ENCODE data around the gene CAPNS1. TPM values are rescaled to one million over a fixed set of nuclear protein-coding genes. Genes with fewer than 3 reads are reported as not detected.

The CAPNS1 gene
- total RNA-seq, 2 experiments from 2014 or later: 167 to 177 TPM

DNA sequence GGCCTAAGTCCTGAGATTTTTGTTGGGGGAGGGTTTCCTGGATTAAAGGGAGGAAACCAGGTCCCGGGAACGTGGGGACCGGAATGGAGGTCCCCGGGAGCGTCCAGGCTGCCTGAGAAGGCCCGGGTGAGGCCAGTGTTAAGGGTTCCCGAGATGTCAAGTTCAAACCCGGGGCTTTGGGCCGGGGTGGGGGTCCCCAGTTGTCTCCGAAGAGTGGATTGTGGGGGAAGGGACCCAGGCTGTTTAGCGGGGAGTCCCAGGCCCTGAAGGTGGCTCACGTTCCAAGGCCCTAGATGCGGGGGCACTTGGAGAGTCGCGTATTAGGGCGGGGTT, 12.1 kb downstream of the CAPNS1 start:
- H3K27ac Mint-ChIP-seq: no peak overlapping the region
- no peak for ATAC-seq (ENCODE audit: poor library complexity)

DNA sequence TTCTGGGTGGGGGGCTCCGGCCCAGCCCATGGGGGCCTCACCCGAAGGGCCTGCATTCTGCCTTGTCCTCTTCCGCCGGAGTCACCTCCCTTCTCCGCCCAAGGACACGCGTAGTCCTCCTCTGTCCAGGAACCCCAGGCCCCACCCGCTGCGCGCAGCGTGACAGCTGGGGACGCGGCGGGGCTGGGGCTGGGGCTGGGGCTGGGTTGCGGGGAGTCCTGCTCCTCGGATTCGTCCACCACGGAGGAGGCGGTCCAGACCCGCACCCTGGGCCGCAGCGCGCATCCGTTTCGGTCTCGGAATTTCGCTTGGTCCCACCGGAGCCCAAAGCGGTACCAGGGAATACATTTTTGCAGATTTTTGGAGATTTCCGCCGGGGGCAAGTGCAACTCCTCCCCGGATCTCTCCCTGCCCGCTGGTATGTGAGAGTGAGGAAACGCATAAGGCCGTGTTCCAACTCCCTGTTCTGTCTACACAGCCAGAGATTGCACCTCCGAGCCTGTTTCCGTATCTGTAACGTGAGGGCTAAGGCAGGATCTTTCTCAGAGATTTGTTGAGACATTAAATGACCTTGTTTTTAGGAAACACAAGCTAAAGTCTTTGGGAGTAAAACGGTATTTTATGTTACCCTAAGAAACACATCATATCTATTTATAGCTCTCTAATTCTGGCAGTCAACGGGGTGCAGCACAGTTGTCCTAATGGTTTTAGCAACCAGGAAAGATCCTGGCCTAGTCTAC, 12.7 kb downstream of the CAPNS1 start, which contains the start of gene COX7A1:
Gene COX7A1, minus strand, starts transcription at position 96 of the 740 bp plus-strand sequence. Its CDS starts 40 bp downstream, at position 56.
- no peaks in the 10 kb centered on the region for H3K27me3 ChIP-seq (ENCODE audit: control insufficient read depth in 1 of 2, insufficient read depth in 2 of 2, low read length in 2 of 2)
- H3K36me3 Mint-ChIP-seq (ENCODE audit: low read depth): peaks cover 36% of the 10 kb centered on the region
- intact Hi-C loops (cut with DNase I, micrococcal nuclease): no loop called here
- no peak within 1 kb of the TSS for H3K27ac ChIP-seq (ENCODE audit: low read depth in 1 of 2, low read length in 2 of 2)
- H3K4me1 Mint-ChIP-seq (ENCODE audit: low read depth): no peaks in the 10 kb centered on the region
- peaks cover 33% of the 10 kb centered on the region for H3K36me3 ChIP-seq (ENCODE audit: insufficient read depth, low read length)
- no peak for DNase-seq
- no peak within 1 kb of the TSS for H3K4me3 Mint-ChIP-seq
- CTCF ChIA-PET: no interaction called here
- no peak within 1 kb of the TSS for H3K4me3 ChIP-seq (ENCODE audit: low read length)
- H3K9me3 ChIP-seq (ENCODE audit: control insufficient read depth in 1 of 2, insufficient read depth in 1 of 2, low read length in 2 of 2): no peaks in the 10 kb centered on the region
- no peaks in the 10 kb centered on the region for H3K9me3 Mint-ChIP-seq
- POLR2A ChIA-PET: interaction anchor here (1.5 kb wide), 1 partner anchor 25 kb away, joined by 3 read pairs; no protein-coding TSS in a partner anchor
- H3K27ac Mint-ChIP-seq: no peak within 1 kb of the TSS
- H3K4me1 ChIP-seq (ENCODE audit: insufficient read depth, low read length): no peaks in the 10 kb centered on the region
- TF ChIP-seq, protein P1, sequence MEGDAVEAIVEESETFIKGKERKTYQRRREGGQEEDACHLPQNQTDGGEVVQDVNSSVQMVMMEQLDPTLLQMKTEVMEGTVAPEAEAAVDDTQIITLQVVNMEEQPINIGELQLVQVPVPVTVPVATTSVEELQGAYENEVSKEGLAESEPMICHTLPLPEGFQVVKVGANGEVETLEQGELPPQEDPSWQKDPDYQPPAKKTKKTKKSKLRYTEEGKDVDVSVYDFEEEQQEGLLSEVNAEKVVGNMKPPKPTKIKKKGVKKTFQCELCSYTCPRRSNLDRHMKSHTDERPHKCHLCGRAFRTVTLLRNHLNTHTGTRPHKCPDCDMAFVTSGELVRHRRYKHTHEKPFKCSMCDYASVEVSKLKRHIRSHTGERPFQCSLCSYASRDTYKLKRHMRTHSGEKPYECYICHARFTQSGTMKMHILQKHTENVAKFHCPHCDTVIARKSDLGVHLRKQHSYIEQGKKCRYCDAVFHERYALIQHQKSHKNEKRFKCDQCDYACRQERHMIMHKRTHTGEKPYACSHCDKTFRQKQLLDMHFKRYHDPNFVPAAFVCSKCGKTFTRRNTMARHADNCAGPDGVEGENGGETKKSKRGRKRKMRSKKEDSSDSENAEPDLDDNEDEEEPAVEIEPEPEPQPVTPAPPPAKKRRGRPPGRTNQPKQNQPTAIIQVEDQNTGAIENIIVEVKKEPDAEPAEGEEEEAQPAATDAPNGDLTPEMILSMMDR (IDR thresholded peaks at IDR 0.05): no peak
- no peak for ATAC-seq (ENCODE audit: poor library complexity)
- H3K27me3 Mint-ChIP-seq: no peaks in the 10 kb centered on the region

More for the DNA sequence above, 12.1 kb downstream of the CAPNS1 start:
- no peaks in the 10 kb centered on the region for H3K4me1 Mint-ChIP-seq (ENCODE audit: low read depth)
- H3K36me3 ChIP-seq (ENCODE audit: insufficient read depth, low read length): peaks cover 37% of the 10 kb centered on the region
- TF ChIP-seq, protein P1 (IDR thresholded peaks at IDR 0.05): no peak
- H3K9me3 Mint-ChIP-seq: no peaks in the 10 kb centered on the region
- ChIA-PET CTCF (no interaction called here), POLR2A (interaction anchor here (1.5 kb wide), 1 partner anchor 24 kb away, joined by 3 read pairs; no protein-coding TSS in a partner anchor)
- no peaks in the 10 kb centered on the region for H3K27me3 Mint-ChIP-seq
- H3K4me1 ChIP-seq (ENCODE audit: insufficient read depth, low read length): no peaks in the 10 kb centered on the region
- peaks cover 40% of the 10 kb centered on the region for H3K36me3 Mint-ChIP-seq (ENCODE audit: low read depth)
- no peaks in the 10 kb centered on the region for H3K27me3 ChIP-seq (ENCODE audit: control insufficient read depth in 1 of 2, insufficient read depth in 2 of 2, low read length in 2 of 2)
- H3K27ac ChIP-seq (ENCODE audit: low read depth in 1 of 2, low read length in 2 of 2): no peak overlapping the region
- no peak for DNase-seq
- no peak overlapping the region for H3K4me3 Mint-ChIP-seq
- intact Hi-C loops (cut with DNase I, micrococcal nuclease): no loop called here
- no peak overlapping the region for H3K4me3 ChIP-seq (ENCODE audit: low read length)
- H3K9me3 ChIP-seq (ENCODE audit: control insufficient read depth in 1 of 2, insufficient read depth in 1 of 2, low read length in 2 of 2): no peaks in the 10 kb centered on the region

DNA sequence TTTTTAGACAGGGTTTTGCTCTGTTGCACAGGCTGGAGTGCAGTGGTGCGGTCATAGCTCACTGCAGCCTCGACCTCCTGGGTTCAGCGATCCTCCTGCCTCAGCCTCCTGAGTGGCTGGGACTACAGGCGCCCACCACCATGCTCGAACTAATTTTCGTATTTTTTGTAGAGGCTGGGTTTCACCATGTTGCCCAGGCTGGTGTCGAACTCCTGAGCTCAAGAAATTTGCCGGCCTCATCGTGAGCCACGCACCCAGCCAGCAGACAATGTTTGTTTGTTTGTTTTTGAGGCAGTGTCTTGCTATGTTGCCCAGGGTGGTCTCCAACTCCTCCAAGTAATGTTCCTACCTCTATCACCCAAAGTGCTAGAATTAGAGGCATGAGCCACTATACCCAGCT, 13.3 kb downstream of the CAPNS1 start:
- peaks cover 31% of the 10 kb centered on the region for H3K36me3 Mint-ChIP-seq (ENCODE audit: low read depth)
- DNase-seq (no peak), ATAC-seq (ENCODE audit: poor library complexity) (no peak)
- ChIA-PET POLR2A (no interaction called here), CTCF (no interaction called here)
- TF ChIP-seq, protein P1 (IDR thresholded peaks at IDR 0.05): no peak
- H3K4me1 Mint-ChIP-seq (ENCODE audit: low read depth): no peaks in the 10 kb centered on the region
- Histone ChIP-seq H3K27me3 (ENCODE audit: control insufficient read depth in 1 of 2, insufficient read depth in 2 of 2, low read length in 2 of 2) (no peaks in the 10 kb centered on the region), H3K27ac (ENCODE audit: low read depth in 1 of 2, low read length in 2 of 2) (no peak overlapping the region), H3K4me3 (ENCODE audit: low read length) (no peak overlapping the region), H3K4me1 (ENCODE audit: insufficient read depth, low read length) (no peaks in the 10 kb centered on the region), H3K36me3 (ENCODE audit: insufficient read depth, low read length) (peaks cover 27% of the 10 kb centered on the region), H3K9me3 (ENCODE audit: control insufficient read depth in 1 of 2, insufficient read depth in 1 of 2, low read length in 2 of 2) (no peaks in the 10 kb centered on the region)
- H3K9me3 Mint-ChIP-seq: no peaks in the 10 kb centered on the region
- H3K27me3 Mint-ChIP-seq: no peaks in the 10 kb centered on the region
- intact Hi-C loops (cut with DNase I, micrococcal nuclease): no loop called here
- H3K27ac Mint-ChIP-seq: no peak overlapping the region
- H3K4me3 Mint-ChIP-seq: no peak overlapping the region

Measured in CD4-positive, alpha-beta T cell (primary cell).